ENCODE results near the gene RAB37.

The RAB37 gene

GRCh38 chr17:74744714-74745547 is 7.9 kb downstream of the RAB37 start:
- DNase-seq (ENCODE audit: low spot score): peak; percentile 80

- DNase-seq (ENCODE audit: low spot score): no peak
Measured at GRCh38 chr17:74745548-74746177, 8.6 kb downstream of the RAB37 start.

GRCh38 chr17:74746376-74746775 is 9.3 kb downstream of the RAB37 start:
- no peak for DNase-seq (ENCODE audit: low spot score)

- DNase-seq (ENCODE audit: low spot score): no peak
Measured at GRCh38 chr17:74746922-74747321, 9.9 kb downstream of the RAB37 start.

GRCh38 chr17:74748279-74748528 is 11.1 kb downstream of the RAB37 start:
- no peak for DNase-seq (ENCODE audit: low spot score)

- peak; percentile 93 for DNase-seq (ENCODE audit: low spot score)
Measured at GRCh38 chr17:74748529-74749278, 11.6 kb downstream of the RAB37 start, which contains the start of gene NHERF1. Gene NHERF1, plus strand, starts transcription at chr17:74748628. Its CDS starts 219 bp downstream, at chr17:74748847.

GRCh38 chr17:74749279-74750038 is 12.4 kb downstream of the RAB37 start:
- DNase-seq (ENCODE audit: low spot score): no peak

- DNase-seq (ENCODE audit: low spot score): no peak
Measured at GRCh38 chr17:74750039-74750326, 12.9 kb downstream of the RAB37 start.

GRCh38 chr17:74750327-74751069 is 13.4 kb downstream of the RAB37 start:
- no peak for DNase-seq (ENCODE audit: low spot score)

- DNase-seq (ENCODE audit: low spot score): no peak
Measured at GRCh38 chr17:74752415-74752814, 15.4 kb downstream of the RAB37 start.

GRCh38 chr17:74752822-74753401 is 15.9 kb downstream of the RAB37 start:
- DNase-seq (ENCODE audit: low spot score): no peak

- DNase-seq (ENCODE audit: low spot score): no peak
Measured at GRCh38 chr17:74754832-74755231, 17.8 kb downstream of the RAB37 start.

GRCh38 chr17:74755533-74755932 is 18.5 kb downstream of the RAB37 start:
- DNase-seq (ENCODE audit: low spot score): no peak

- DNase-seq (ENCODE audit: low spot score): no peak
Measured at GRCh38 chr17:74756891-74757290, 19.8 kb downstream of the RAB37 start.

GRCh38 chr17:74757502-74757901 is 20.4 kb downstream of the RAB37 start:
- DNase-seq (ENCODE audit: low spot score): no peak

GRCh38 chr17:74757931-74758847 is 21.1 kb downstream of the RAB37 start:
- DNase-seq (ENCODE audit: low spot score): no peak

- DNase-seq (ENCODE audit: low spot score): no peak
Measured at GRCh38 chr17:74758848-74759168, 21.8 kb downstream of the RAB37 start.

- DNase-seq (ENCODE audit: low spot score): peak; percentile 66
Measured at GRCh38 chr17:74759243-74759801, 22.3 kb downstream of the RAB37 start.

GRCh38 chr17:74759941-74760340 is 22.9 kb downstream of the RAB37 start:
- DNase-seq (ENCODE audit: low spot score): no peak
